ENCODE measurements around the gene ZNF791. TPM values are rescaled to one million over a fixed set of nuclear protein-coding genes. Genes with fewer than 3 reads are reported as not detected.

ZNF791 gene
- total RNA-seq, 1 experiment from 2014 or later = 21.4 TPM

- DNase-seq = no peak
- H3K9ac ChIP-seq (ENCODE audit: low read length) = no peak overlapping the region
- H3K4me1 ChIP-seq (ENCODE audit: low read length) = no peaks in the 10 kb centered on the region
- no peaks in the 10 kb centered on the region for H4K20me1 ChIP-seq (ENCODE audit: insufficient read depth, low read depth, low read length)
- H2AFZ ChIP-seq (ENCODE audit: low read length) = no peak overlapping the region
- H3K4me3 ChIP-seq (ENCODE audit: low read length) = no peak overlapping the region
- H3K79me2 ChIP-seq (ENCODE audit: low read length) = no peaks in the 10 kb centered on the region
- no peaks in the 10 kb centered on the region for H3K9me2 ChIP-seq (replicated peaks; ENCODE audit: insufficient read depth, low read length)
- no peak overlapping the region for H3K27ac ChIP-seq (ENCODE audit: low read length)
- no peaks in the 10 kb centered on the region for H3K27me3 ChIP-seq (ENCODE audit: low read length)
- H3K4me2 ChIP-seq (ENCODE audit: low read depth, low read length, poor library complexity, severe bottlenecking) = no peak overlapping the region
- peaks cover 22% of the 10 kb centered on the region for H3K36me3 ChIP-seq (ENCODE audit: insufficient read depth, low read length)
- no peaks in the 10 kb centered on the region for H3K9me3 ChIP-seq (ENCODE audit: low read length)
Measured at GRCh38 chr19:12649941-12650340, 39.2 kb downstream of the ZNF791 start.

DNA sequence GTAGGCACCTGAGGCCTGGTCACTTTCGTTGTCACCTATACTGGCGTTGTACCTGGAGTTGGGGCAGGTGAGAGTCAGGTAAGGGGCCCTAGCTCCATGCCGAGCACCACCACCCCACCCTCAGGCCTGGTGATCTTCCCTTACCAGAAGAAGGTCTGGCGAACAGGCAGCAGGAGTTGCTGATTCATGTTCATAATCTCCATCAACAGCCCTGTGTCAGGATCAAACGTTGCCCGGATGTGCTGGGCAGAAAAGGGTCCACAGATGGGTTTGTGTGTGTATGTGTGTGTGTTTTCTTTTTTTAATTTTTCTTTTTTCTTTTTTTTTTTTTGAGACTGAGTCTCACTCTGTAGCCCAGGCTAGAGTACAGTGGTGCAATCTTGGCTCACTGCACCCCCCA is 41.5 kb downstream of the ZNF791 start:
- Histone ChIP-seq H3K27me3 (ENCODE audit: low read length) (no peaks in the 10 kb centered on the region), H4K20me1 (ENCODE audit: insufficient read depth, low read depth, low read length) (no peaks in the 10 kb centered on the region), H3K36me3 (ENCODE audit: insufficient read depth, low read length) (peaks cover 40% of the 10 kb centered on the region)

GRCh38 chr19:12655546-12655945 is 44.8 kb downstream of the ZNF791 start:
- Histone ChIP-seq H3K79me2 (ENCODE audit: low read length) (no peaks in the 10 kb centered on the region), H3K27ac (ENCODE audit: low read length) (no peak overlapping the region), H3K27me3 (ENCODE audit: low read length) (no peaks in the 10 kb centered on the region), H3K4me1 (ENCODE audit: low read length) (no peaks in the 10 kb centered on the region), H3K4me3 (ENCODE audit: low read length) (no peak overlapping the region), H3K9me2 (replicated peaks; ENCODE audit: insufficient read depth, low read length) (no peaks in the 10 kb centered on the region), H3K9me3 (ENCODE audit: low read length) (no peaks in the 10 kb centered on the region), H3K9ac (ENCODE audit: low read length) (no peak overlapping the region), H3K4me2 (ENCODE audit: low read depth, low read length, poor library complexity, severe bottlenecking) (no peak overlapping the region), H2AFZ (ENCODE audit: low read length) (no peak overlapping the region), H4K20me1 (ENCODE audit: insufficient read depth, low read depth, low read length) (no peaks in the 10 kb centered on the region), H3K36me3 (ENCODE audit: insufficient read depth, low read length) (peaks cover 45% of the 10 kb centered on the region)
- no peak for DNase-seq

More for the DNA sequence above, 41.5 kb downstream of the ZNF791 start:
- Histone ChIP-seq H3K4me1 (ENCODE audit: low read length) (no peaks in the 10 kb centered on the region), H3K9ac (ENCODE audit: low read length) (no peak overlapping the region), H3K9me3 (ENCODE audit: low read length) (no peaks in the 10 kb centered on the region), H3K4me3 (ENCODE audit: low read length) (no peak overlapping the region), H3K27ac (ENCODE audit: low read length) (no peak overlapping the region), H3K4me2 (ENCODE audit: low read depth, low read length, poor library complexity, severe bottlenecking) (no peak overlapping the region), H3K79me2 (ENCODE audit: low read length) (no peaks in the 10 kb centered on the region), H2AFZ (ENCODE audit: low read length) (no peak overlapping the region), H3K9me2 (replicated peaks; ENCODE audit: insufficient read depth, low read length) (no peaks in the 10 kb centered on the region)
- no peak for DNase-seq

- H3K9me2 ChIP-seq (replicated peaks; ENCODE audit: insufficient read depth, low read length) = no peaks in the 10 kb centered on the region
- peak; percentile 71 for DNase-seq
- no peaks in the 10 kb centered on the region for H3K4me1 ChIP-seq (ENCODE audit: low read length)
- H3K27ac ChIP-seq (ENCODE audit: low read length) = no peak overlapping the region
- no peak overlapping the region for H3K9ac ChIP-seq (ENCODE audit: low read length)
- H2AFZ ChIP-seq (ENCODE audit: low read length) = no peak overlapping the region
- H3K4me3 ChIP-seq (ENCODE audit: low read length) = no peak overlapping the region
- no peak overlapping the region for H3K4me2 ChIP-seq (ENCODE audit: low read depth, low read length, poor library complexity, severe bottlenecking)
- H3K79me2 ChIP-seq (ENCODE audit: low read length) = no peaks in the 10 kb centered on the region
- H3K36me3 ChIP-seq (ENCODE audit: insufficient read depth, low read length) = peaks cover 37% of the 10 kb centered on the region
- H3K27me3 ChIP-seq (ENCODE audit: low read length) = no peaks in the 10 kb centered on the region
- H3K9me3 ChIP-seq (ENCODE audit: low read length) = no peaks in the 10 kb centered on the region
- no peaks in the 10 kb centered on the region for H4K20me1 ChIP-seq (ENCODE audit: insufficient read depth, low read depth, low read length)
Measured at GRCh38 chr19:12656899-12657571, 46.3 kb downstream of the ZNF791 start.

DNA sequence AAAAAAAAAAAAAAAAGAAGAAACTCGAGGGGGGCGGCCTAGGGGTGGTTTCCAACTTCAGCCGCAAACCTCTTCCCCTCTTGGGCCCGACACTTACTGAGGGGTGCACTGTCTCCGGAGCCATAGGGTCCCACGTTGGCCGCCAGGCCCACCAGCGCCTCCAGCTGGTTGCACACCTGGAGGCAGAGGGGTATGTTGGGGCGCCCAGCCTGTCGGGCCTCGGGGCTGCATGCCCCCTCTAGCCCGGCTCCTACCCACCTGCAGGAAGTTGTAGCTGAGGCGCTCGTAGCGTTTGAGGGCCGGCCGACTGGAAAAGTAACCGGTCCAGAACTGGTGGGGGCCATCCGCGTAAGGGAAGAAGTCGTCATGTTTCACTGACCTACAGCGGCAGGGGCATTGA is 47.2 kb downstream of the ZNF791 start:
- H4K20me1 ChIP-seq (ENCODE audit: insufficient read depth, low read depth, low read length) = no peaks in the 10 kb centered on the region
- no peaks in the 10 kb centered on the region for H3K9me2 ChIP-seq (replicated peaks; ENCODE audit: insufficient read depth, low read length)
- no peaks in the 10 kb centered on the region for H3K27me3 ChIP-seq (ENCODE audit: low read length)
- no peak overlapping the region for H3K9ac ChIP-seq (ENCODE audit: low read length)
- no peak overlapping the region for H2AFZ ChIP-seq (ENCODE audit: low read length)
- H3K27ac ChIP-seq (ENCODE audit: low read length) = no peak overlapping the region
- H3K9me3 ChIP-seq (ENCODE audit: low read length) = no peaks in the 10 kb centered on the region
- H3K4me1 ChIP-seq (ENCODE audit: low read length) = no peaks in the 10 kb centered on the region
- peaks cover under 1% of the 10 kb centered on the region; the same call in 1 of the 2 replicates for H3K79me2 ChIP-seq (ENCODE audit: low read length)
- H3K4me3 ChIP-seq (ENCODE audit: low read length) = no peak overlapping the region
- peaks cover 39% of the 10 kb centered on the region for H3K36me3 ChIP-seq (ENCODE audit: insufficient read depth, low read length)
- H3K4me2 ChIP-seq (ENCODE audit: low read depth, low read length, poor library complexity, severe bottlenecking) = no peak overlapping the region
- no peak for DNase-seq

DNA sequence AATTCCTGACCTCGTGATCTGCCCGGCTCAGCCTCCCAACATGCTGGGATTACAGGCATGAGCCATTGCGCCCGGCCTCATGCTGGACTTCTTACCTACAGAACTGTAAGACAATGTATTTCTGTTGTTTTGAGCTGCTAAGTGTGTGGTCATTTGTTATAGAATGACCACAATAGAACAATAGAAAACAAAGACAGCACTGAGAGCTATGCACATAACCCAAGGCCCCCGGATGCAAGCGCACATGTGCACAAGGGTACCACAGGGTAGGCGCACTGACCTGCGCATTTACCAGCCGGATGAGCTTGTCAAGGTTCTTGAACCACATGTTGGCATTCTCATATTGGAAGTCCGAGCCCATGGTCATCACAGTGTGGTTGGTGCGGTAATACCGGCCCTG is 50.3 kb downstream of the ZNF791 start:
- no peaks in the 10 kb centered on the region for H3K27me3 ChIP-seq (ENCODE audit: low read length)
- peaks cover 17% of the 10 kb centered on the region for H3K4me1 ChIP-seq (ENCODE audit: low read length)
- H3K36me3 ChIP-seq (ENCODE audit: insufficient read depth, low read length) = peaks cover 46% of the 10 kb centered on the region
- H4K20me1 ChIP-seq (ENCODE audit: insufficient read depth, low read depth, low read length) = no peaks in the 10 kb centered on the region
- no peak for DNase-seq
- no peak overlapping the region for H3K9ac ChIP-seq (ENCODE audit: low read length)
- no peak overlapping the region for H2AFZ ChIP-seq (ENCODE audit: low read length)
- peaks cover 28% of the 10 kb centered on the region for H3K79me2 ChIP-seq (ENCODE audit: low read length)
- no peak overlapping the region for H3K4me2 ChIP-seq (ENCODE audit: low read depth, low read length, poor library complexity, severe bottlenecking)
- H3K9me2 ChIP-seq (replicated peaks; ENCODE audit: insufficient read depth, low read length) = no peaks in the 10 kb centered on the region
- H3K9me3 ChIP-seq (ENCODE audit: low read length) = no peaks in the 10 kb centered on the region
- H3K4me3 ChIP-seq (ENCODE audit: low read length) = no peak overlapping the region
- H3K27ac ChIP-seq (ENCODE audit: low read length) = no peak overlapping the region

DNA sequence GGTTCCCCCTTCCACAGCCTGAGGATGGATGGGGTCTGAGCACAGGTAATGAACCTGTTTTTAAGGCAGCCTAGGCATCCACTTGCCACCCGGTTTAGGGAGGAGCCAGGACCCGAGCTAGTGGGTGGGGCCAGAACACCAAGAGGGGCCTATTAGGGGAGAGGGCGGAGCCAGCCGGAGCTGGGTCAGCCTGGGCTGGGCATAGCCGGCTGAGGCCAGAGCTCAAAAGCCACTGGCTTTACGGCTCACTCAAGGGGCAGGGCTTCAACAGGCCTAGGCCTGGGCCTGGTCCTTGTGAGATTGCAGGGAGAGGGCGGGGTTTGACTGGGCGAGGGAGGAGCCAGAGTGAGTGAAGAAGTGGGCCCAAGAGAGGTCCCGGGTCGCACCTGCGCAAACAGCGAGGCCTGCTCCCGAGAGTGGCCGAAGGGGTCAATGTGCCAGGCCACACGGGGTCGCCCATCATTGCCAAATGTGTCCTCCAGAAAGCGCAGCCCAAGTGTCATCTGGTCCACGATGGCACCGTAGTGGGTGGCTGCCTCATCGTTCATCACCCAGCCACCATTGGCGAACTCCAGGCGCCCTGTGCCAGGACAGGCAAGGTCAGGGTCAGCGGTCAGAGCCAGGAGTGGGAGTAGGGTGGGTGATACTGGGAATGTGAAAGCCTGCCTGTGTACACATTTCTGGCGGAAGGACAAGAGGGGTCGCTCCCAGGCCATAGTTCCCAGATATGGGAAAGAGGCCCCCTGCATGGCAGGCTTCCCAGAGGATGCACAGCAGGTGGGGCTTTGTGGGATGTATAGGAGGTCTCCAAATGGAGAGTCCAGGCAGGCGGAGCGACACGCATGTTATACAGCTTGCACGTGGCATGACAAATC is 53.9 kb downstream of the ZNF791 start:
- 0 out of 2 replicates have a peak overlapping the region, but pooled peaks have one; percentile 32 for H2AFZ ChIP-seq (ENCODE audit: low read length)
- peak overlapping the region; percentile 78 for H3K27ac ChIP-seq (ENCODE audit: low read length)
- H4K20me1 ChIP-seq (ENCODE audit: insufficient read depth, low read depth, low read length) = no peaks in the 10 kb centered on the region
- no peaks in the 10 kb centered on the region for H3K9me2 ChIP-seq (replicated peaks; ENCODE audit: insufficient read depth, low read length)
- H3K79me2 ChIP-seq (ENCODE audit: low read length) = peaks cover 60% of the 10 kb centered on the region
- DNase-seq = peak; percentile 79
- H3K36me3 ChIP-seq (ENCODE audit: insufficient read depth, low read length) = peaks cover 31% of the 10 kb centered on the region
- H3K27me3 ChIP-seq (ENCODE audit: low read length) = no peaks in the 10 kb centered on the region
- H3K4me1 ChIP-seq (ENCODE audit: low read length) = peaks cover 36% of the 10 kb centered on the region
- H3K9ac ChIP-seq (ENCODE audit: low read length) = peak overlapping the region; percentile 93
- H3K9me3 ChIP-seq (ENCODE audit: low read length) = no peaks in the 10 kb centered on the region
- peak overlapping the region; percentile 94; the same call in 1 of the 2 replicates for H3K4me3 ChIP-seq (ENCODE audit: low read length)
- H3K4me2 ChIP-seq (ENCODE audit: low read depth, low read length, poor library complexity, severe bottlenecking) = peak overlapping the region; percentile 89

DNA sequence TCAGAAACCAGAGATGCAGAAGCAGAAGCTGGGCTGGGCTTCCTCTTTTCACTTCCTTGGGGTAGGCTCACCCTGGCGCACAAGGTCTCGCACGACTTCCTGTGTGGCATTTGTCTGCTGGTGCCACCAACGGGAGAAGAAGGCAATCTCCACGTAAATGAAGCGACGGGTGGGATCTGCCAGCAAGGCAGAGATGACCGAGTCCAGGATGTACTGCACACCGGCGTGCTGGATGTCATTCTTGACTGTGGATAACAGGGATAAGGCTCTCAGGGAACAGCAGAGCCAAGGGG is 54.5 kb downstream of the ZNF791 start:
- Histone ChIP-seq H3K9ac (ENCODE audit: low read length) (peak overlapping the region; percentile 93), H3K9me3 (ENCODE audit: low read length) (no peaks in the 10 kb centered on the region), H3K27ac (ENCODE audit: low read length) (peak overlapping the region; percentile 78), H3K36me3 (ENCODE audit: insufficient read depth, low read length) (peaks cover 31% of the 10 kb centered on the region), H4K20me1 (ENCODE audit: insufficient read depth, low read depth, low read length) (no peaks in the 10 kb centered on the region), H3K9me2 (replicated peaks; ENCODE audit: insufficient read depth, low read length) (no peaks in the 10 kb centered on the region), H3K27me3 (ENCODE audit: low read length) (no peaks in the 10 kb centered on the region), H3K79me2 (ENCODE audit: low read length) (peaks cover 66% of the 10 kb centered on the region), H2AFZ (ENCODE audit: low read length) (peak overlapping the region; percentile 32; the same call in 1 of the 2 replicates), H3K4me3 (ENCODE audit: low read length) (peak overlapping the region; percentile 94), H3K4me1 (ENCODE audit: low read length) (peaks cover 40% of the 10 kb centered on the region), H3K4me2 (ENCODE audit: low read depth, low read length, poor library complexity, severe bottlenecking) (peak overlapping the region; percentile 89)
- peak; percentile 95 for DNase-seq

All from Karpas-422 (cell line).